H9 (cell line): ENCODE measurements around the gene MBTPS1. TPM values are rescaled to one million over a fixed set of nuclear protein-coding genes. Genes with fewer than 3 reads are reported as not detected.

Source experiments
- DNase-seq: peaks from one replicate; pipeline ENCODE4 v3.0.0-alpha.2; 2017
- H2AFZ ChIP-seq: one replicate; pipeline ENCODE4 v1.6.1; 2013; ENCODE audit warnings: mild to moderate bottlenecking, low read length, control low read depth, moderate library complexity
- H2AK5ac ChIP-seq: 2 replicates; pipeline ENCODE4 v1.6.1; 2013; ENCODE audit warnings: low read length, control low read depth, mixed read lengths; ENCODE audit not compliant: insufficient read length
- H2BK120ac ChIP-seq: one replicate; pipeline ENCODE4 v1.6.1; 2013; ENCODE audit warnings: low read depth, mild to moderate bottlenecking, low read length, control low read depth, inconsistent platforms; ENCODE audit not compliant: poor library complexity, severe bottlenecking
- H2BK12ac ChIP-seq: 2 replicates; pipeline ENCODE4 v1.6.1; 2013; ENCODE audit warnings: low read length, control low read depth, mixed read lengths, low read depth; ENCODE audit not compliant: insufficient read length
- H2BK15ac ChIP-seq: 2 replicates; pipeline ENCODE4 v1.6.1; 2013; ENCODE audit warnings: low read depth, low read length, control low read depth
- H2BK20ac ChIP-seq: one replicate; pipeline ENCODE4 v1.6.1; 2013; ENCODE audit warnings: low read depth, mild to moderate bottlenecking, low read length, control low read depth, inconsistent platforms; ENCODE audit not compliant: poor library complexity, severe bottlenecking
- H2BK5ac ChIP-seq: 2 replicates; pipeline ENCODE4 v1.6.1; 2013; ENCODE audit warnings: low read length, control low read depth, mixed read lengths; ENCODE audit not compliant: insufficient read length
- H3K14ac ChIP-seq: 2 replicates; pipeline ENCODE4 v1.6.1; 2013; ENCODE audit warnings: low read length, control low read depth; ENCODE audit not compliant: insufficient read depth
- H3K18ac ChIP-seq: 2 replicates; pipeline ENCODE4 v1.6.1; 2013; ENCODE audit warnings: low read depth, mild to moderate bottlenecking, mixed read lengths, low read length, control low read depth; ENCODE audit not compliant: insufficient read length
- H3K23ac ChIP-seq: 2 replicates; pipeline ENCODE4 v1.6.1; 2013; ENCODE audit warnings: low read length, control low read depth, mixed read lengths, low read depth; ENCODE audit not compliant: insufficient read length
- H3K23me2 ChIP-seq: 2 replicates; pipeline ENCODE4 v1.6.1; 2013; ENCODE audit warnings: low read depth, mild to moderate bottlenecking, mixed read lengths, low read length, control low read depth; ENCODE audit not compliant: insufficient read length, poor library complexity, severe bottlenecking
- H3K27ac ChIP-seq: 2 replicates; pipeline ENCODE4 v1.5.1; 2013; ENCODE audit warnings: low read length, control low read depth, mixed read lengths, low read depth; ENCODE audit not compliant: insufficient read length
- H3K27me3 ChIP-seq: 2 replicates; pipeline ENCODE4 v1.6.1; 2013; ENCODE audit warnings: low read length, control low read depth, inconsistent platforms; ENCODE audit not compliant: insufficient read depth
- H3K4ac ChIP-seq: 2 replicates; pipeline ENCODE4 v1.6.1; 2013; ENCODE audit warnings: low read depth, mild to moderate bottlenecking, control low read depth, inconsistent platforms, low read length, moderate library complexity
- H3K4me1 ChIP-seq: 2 replicates; pipeline ENCODE4 v1.6.1; 2013; ENCODE audit warnings: low read length, control low read depth, inconsistent platforms; ENCODE audit not compliant: insufficient read depth
- H3K4me2 ChIP-seq: 2 replicates; pipeline ENCODE4 v1.6.1; 2013; ENCODE audit warnings: low read length, control low read depth, mixed read lengths; ENCODE audit not compliant: insufficient read length, insufficient read depth
- H3K56ac ChIP-seq: 2 replicates; pipeline ENCODE4 v1.6.1; 2013; ENCODE audit warnings: low read depth, mild to moderate bottlenecking, mixed read lengths, low read length, control low read depth; ENCODE audit not compliant: insufficient read length
- H3K79me1 ChIP-seq: 2 replicates; pipeline ENCODE4 v1.6.1; 2013; ENCODE audit warnings: low read depth, mild to moderate bottlenecking, moderate library complexity, low read length, control low read depth, inconsistent platforms; ENCODE audit not compliant: insufficient read depth, poor library complexity, severe bottlenecking
- H3K79me2 ChIP-seq: 2 replicates; pipeline ENCODE4 v1.6.1; 2013; ENCODE audit warnings: low read length, control low read depth, inconsistent platforms; ENCODE audit not compliant: insufficient read depth
- H3K9ac ChIP-seq: 2 replicates; pipeline ENCODE4 v1.6.1; 2013; ENCODE audit warnings: low read length, control low read depth, mixed read lengths; ENCODE audit not compliant: insufficient read length; ENCODE audit errors: extremely low read depth
- H3K9me3 ChIP-seq: one replicate; pipeline ENCODE4 v1.6.1; 2013; ENCODE audit warnings: low read depth, low read length, inconsistent platforms; ENCODE audit not compliant: control insufficient read depth
- H3T11ph ChIP-seq: one replicate; pipeline ENCODE4 v1.6.1; 2013; ENCODE audit warnings: mild to moderate bottlenecking, low read length, control low read depth, inconsistent platforms
- H4K20me1 ChIP-seq: one replicate; pipeline ENCODE4 v1.6.1; 2013; ENCODE audit not compliant: control insufficient read depth, insufficient read length, insufficient read depth
- H4K5ac ChIP-seq: 2 replicates; pipeline ENCODE4 v1.6.1; 2013; ENCODE audit warnings: low read depth, mild to moderate bottlenecking, mixed read lengths, low read length, control low read depth; ENCODE audit not compliant: insufficient read length
- H4K8ac ChIP-seq: replicated peaks from 2 replicates; pipeline ENCODE4 v1.6.1; 2013; ENCODE audit warnings: low read length, control low read depth, mixed read lengths, low read depth; ENCODE audit not compliant: insufficient read length
- H4K91ac ChIP-seq: 2 replicates; pipeline ENCODE4 v1.6.1; 2013; ENCODE audit warnings: low read depth, mild to moderate bottlenecking, moderate library complexity, mixed read lengths, low read length, control low read depth; ENCODE audit not compliant: insufficient read length
- H3K27ac Mint-ChIP-seq, 3 experiments: 2 replicates in 2 of 3; 3 replicates in 1 of 3; pipeline ENCODE4 v1.8.0; 2020 to 2021; ENCODE audit warnings: mixed read lengths in 3 of 3, mild to moderate bottlenecking in 1 of 3, moderate library complexity in 1 of 3
- H3K27me3 Mint-ChIP-seq: 2 replicates; pipeline ENCODE4 v1.8.0; 2021; ENCODE audit warnings: low read depth, mild to moderate bottlenecking, moderate library complexity, mixed read lengths
- H3K36me3 Mint-ChIP-seq, 3 experiments: 2 replicates in 2 of 3; 3 replicates in 1 of 3; pipeline ENCODE4 v1.8.0; 2020 to 2021; ENCODE audit warnings: low read depth in 3 of 3, mixed read lengths in 3 of 3; ENCODE audit not compliant: insufficient read depth in 1 of 3
- H3K4me1 Mint-ChIP-seq, 2 experiments: 2 replicates each; pipeline ENCODE4 v1.8.0; 2020; ENCODE audit warnings: mixed read lengths in 2 of 2
- H3K4me3 Mint-ChIP-seq, 2 experiments: 2 replicates in 1 of 2; 3 replicates in 1 of 2; pipeline ENCODE4 v1.8.0; 2020 to 2021; ENCODE audit warnings: mild to moderate bottlenecking in 2 of 2, mixed read lengths in 2 of 2, moderate library complexity in 1 of 2
- H3K9me3 Mint-ChIP-seq, 2 experiments: 2 replicates in 1 of 2; 3 replicates in 1 of 2; pipeline ENCODE4 v1.8.0; 2020; ENCODE audit warnings: mild to moderate bottlenecking in 2 of 2, mixed read lengths in 2 of 2, moderate library complexity in 1 of 2
- CTCF ChIP-seq: fragments of 200-600 bp; sonication (generic); conservative IDR thresholded peaks from 3 replicates; pipeline ENCODE4 v1.8.0; 2021; ENCODE audit warnings: antibody characterized with exemption, mild to moderate bottlenecking
- WGBS: extraction: QIAGEN DNeasy Blood & Tissue Kit; methylation state at CpG from one replicate; pipeline ENCODE4 v1.1.7; 2013; ENCODE audit warnings: missing lambda C conversion rate, low lambda C conversion rate, mixed read lengths; ENCODE audit not compliant: insufficient read length; ENCODE audit errors: extremely low coverage; 5-methylcytosine and 5-hydroxymethylcytosine counted together
- total RNA-seq: library from RNA; stranded (reverse); gene quantifications from 2 replicates; pipeline ENCODE4 v1.2.1, GENCODE V29; 2021

Gene MBTPS1
- total RNA-seq, 1 experiment from 2014 or later: 48.7 TPM

- no peak overlapping the region for H3K56ac ChIP-seq
- H3K14ac ChIP-seq: no peak overlapping the region
- no peak for DNase-seq
- H3K27me3 ChIP-seq: no peaks in the 10 kb centered on the region
- Mint-ChIP-seq H3K9me3 (no peaks in the 10 kb centered on the region), H3K4me3 (no peak overlapping the region), H3K27ac (no peak overlapping the region; a peak in 1 of 7 replicates), H3K27me3 (no peaks in the 10 kb centered on the region), H3K4me1 (peaks cover 5 to 6% of the 10 kb centered on the region in 2 experiments; a peak in 1 of 4 replicates), H3K36me3 (peaks cover 5 to 26% (median 5%) of the 10 kb centered on the region in 3 experiments; a peak in 5 of 7 replicates)
- H3K4me2 ChIP-seq: no peak overlapping the region
- no peak overlapping the region for H4K5ac ChIP-seq
- no peak overlapping the region for H3K27ac ChIP-seq
- no peak overlapping the region for H3K18ac ChIP-seq
- no peak overlapping the region for H2BK12ac ChIP-seq
- no peak overlapping the region for H3T11ph ChIP-seq
- H3K23ac ChIP-seq: no peak overlapping the region
- no peak overlapping the region for H2BK5ac ChIP-seq
- no peak overlapping the region for H4K8ac ChIP-seq
- no peak overlapping the region for H2BK20ac ChIP-seq
- peaks cover 5% of the 10 kb centered on the region; the same call in 1 of the 2 replicates for H3K79me2 ChIP-seq
- H3K4ac ChIP-seq: no peak overlapping the region
- H4K91ac ChIP-seq: no peak overlapping the region
- H3K23me2 ChIP-seq: no peaks in the 10 kb centered on the region
- no peak for TF ChIP-seq CTCF
- H3K79me1 ChIP-seq: peaks cover 2% of the 10 kb centered on the region
- no peak overlapping the region for H3K9ac ChIP-seq
- no peaks in the 10 kb centered on the region for H3K9me3 ChIP-seq
- no CpG with 5 or more reads among the region's 5 CpGs for WGBS
- H3K4me1 ChIP-seq: no peaks in the 10 kb centered on the region
- H2AK5ac ChIP-seq: no peak overlapping the region
- no peaks in the 10 kb centered on the region for H4K20me1 ChIP-seq
- H2BK15ac ChIP-seq: no peak overlapping the region
- H2BK120ac ChIP-seq: no peak overlapping the region
- no peak overlapping the region for H2AFZ ChIP-seq
These were observed 13.1 kb downstream of the MBTPS1 start for GRCh38 chr16:84103678-84104077.
